ENCODE measurements around the gene MAOA.

DNA sequence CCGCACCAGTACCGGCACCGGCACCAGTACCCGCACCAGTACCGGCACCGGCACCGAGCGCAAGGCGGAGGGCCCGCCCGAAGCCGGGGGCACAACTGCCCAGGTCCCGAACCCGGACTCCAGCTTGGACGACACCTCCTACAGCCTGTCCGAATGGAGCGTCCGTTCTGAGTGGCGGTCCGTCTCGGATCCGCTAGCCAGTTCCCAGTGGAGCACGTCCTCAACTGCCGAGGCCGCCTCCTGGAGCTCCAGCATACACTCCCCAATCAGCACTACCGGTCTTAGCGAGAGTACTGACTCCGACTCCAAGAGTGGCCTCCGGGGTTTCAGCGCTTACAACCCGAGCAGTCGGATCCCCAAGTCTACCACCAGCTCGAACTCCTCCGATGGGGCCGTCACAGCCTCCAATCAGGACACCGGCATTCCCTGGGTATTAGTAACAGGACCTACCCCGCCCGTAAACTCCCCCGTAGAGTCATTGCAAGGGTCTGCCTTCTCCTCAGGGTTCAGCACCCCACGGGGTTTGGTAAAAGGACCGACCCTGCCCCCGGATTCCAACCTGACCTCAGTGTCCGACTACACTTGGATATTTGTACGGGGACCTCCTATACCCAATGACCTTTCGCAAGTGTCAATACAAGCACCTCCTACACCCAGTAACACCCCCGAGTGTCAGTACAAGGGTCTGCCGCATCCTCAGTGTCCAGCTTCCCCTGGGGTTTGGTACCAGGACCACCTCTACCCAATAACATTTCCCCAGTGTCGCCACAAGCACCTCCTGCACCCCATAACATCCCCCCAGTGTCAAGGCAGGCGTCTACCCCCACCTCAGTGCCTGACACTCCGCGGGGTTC lies 721 bp upstream of the MAOA start:
- TF ChIP-seq YY1 (tag by site-specific recombination; IDR thresholded peaks at IDR 0.05) (no peak), ZNF600 (tag by site-specific recombination; IDR thresholded peaks at IDR 0.05) (no peak)
- TF ChIP-seq, protein P1, sequence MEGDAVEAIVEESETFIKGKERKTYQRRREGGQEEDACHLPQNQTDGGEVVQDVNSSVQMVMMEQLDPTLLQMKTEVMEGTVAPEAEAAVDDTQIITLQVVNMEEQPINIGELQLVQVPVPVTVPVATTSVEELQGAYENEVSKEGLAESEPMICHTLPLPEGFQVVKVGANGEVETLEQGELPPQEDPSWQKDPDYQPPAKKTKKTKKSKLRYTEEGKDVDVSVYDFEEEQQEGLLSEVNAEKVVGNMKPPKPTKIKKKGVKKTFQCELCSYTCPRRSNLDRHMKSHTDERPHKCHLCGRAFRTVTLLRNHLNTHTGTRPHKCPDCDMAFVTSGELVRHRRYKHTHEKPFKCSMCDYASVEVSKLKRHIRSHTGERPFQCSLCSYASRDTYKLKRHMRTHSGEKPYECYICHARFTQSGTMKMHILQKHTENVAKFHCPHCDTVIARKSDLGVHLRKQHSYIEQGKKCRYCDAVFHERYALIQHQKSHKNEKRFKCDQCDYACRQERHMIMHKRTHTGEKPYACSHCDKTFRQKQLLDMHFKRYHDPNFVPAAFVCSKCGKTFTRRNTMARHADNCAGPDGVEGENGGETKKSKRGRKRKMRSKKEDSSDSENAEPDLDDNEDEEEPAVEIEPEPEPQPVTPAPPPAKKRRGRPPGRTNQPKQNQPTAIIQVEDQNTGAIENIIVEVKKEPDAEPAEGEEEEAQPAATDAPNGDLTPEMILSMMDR (tag by site-specific recombination; IDR thresholded peaks at IDR 0.05), result no peak
- TF ChIP-seq, protein P2, sequence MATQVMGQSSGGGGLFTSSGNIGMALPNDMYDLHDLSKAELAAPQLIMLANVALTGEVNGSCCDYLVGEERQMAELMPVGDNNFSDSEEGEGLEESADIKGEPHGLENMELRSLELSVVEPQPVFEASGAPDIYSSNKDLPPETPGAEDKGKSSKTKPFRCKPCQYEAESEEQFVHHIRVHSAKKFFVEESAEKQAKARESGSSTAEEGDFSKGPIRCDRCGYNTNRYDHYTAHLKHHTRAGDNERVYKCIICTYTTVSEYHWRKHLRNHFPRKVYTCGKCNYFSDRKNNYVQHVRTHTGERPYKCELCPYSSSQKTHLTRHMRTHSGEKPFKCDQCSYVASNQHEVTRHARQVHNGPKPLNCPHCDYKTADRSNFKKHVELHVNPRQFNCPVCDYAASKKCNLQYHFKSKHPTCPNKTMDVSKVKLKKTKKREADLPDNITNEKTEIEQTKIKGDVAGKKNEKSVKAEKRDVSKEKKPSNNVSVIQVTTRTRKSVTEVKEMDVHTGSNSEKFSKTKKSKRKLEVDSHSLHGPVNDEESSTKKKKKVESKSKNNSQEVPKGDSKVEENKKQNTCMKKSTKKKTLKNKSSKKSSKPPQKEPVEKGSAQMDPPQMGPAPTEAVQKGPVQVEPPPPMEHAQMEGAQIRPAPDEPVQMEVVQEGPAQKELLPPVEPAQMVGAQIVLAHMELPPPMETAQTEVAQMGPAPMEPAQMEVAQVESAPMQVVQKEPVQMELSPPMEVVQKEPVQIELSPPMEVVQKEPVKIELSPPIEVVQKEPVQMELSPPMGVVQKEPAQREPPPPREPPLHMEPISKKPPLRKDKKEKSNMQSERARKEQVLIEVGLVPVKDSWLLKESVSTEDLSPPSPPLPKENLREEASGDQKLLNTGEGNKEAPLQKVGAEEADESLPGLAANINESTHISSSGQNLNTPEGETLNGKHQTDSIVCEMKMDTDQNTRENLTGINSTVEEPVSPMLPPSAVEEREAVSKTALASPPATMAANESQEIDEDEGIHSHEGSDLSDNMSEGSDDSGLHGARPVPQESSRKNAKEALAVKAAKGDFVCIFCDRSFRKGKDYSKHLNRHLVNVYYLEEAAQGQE (tag by site-specific recombination; IDR thresholded peaks at IDR 0.05), result no peak
- TF ChIP-seq, protein P3, sequence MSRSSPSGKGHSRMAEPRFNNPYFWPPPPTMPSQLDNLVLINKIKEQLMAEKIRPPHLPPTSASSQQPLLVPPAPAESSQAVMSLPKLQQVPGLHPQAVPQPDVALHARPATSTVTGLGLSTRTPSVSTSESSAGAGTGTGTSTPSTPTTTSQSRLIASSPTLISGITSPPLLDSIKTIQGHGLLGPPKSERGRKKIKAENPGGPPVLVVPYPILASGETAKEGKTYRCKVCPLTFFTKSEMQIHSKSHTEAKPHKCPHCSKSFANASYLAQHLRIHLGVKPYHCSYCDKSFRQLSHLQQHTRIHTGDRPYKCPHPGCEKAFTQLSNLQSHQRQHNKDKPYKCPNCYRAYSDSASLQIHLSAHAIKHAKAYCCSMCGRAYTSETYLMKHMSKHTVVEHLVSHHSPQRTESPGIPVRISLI (tag by site-specific recombination; IDR thresholded peaks at IDR 0.05), result no peak
